Panc1 (cell line): ENCODE results near the gene ERBB3. TPM values are rescaled to one million over a fixed set of nuclear protein-coding genes. Genes with fewer than 3 reads are reported as not detected.

Experiments used
- ATAC-seq: fragments of 200-7000 bp; cut with Tn5 transposase; 2 replicates; pipeline ENCODE4 v1.9.1; 2020; ENCODE audit warnings: mild to moderate bottlenecking, moderate library complexity
- BruUV-seq: library from RNA; stranded (reverse); fragments of 400-500 nt; replicated peaks from 2 replicates; lab custom pipeline; 2021; lab: Mats Ljungman, UMichigan
- CTCF ChIA-PET: fragments of 300-600 bp; sonication (Branson Sonifier 250); formaldehyde crosslinking; loops from one replicate; lab custom pipeline; 2022; ENCODE audit warnings: antibody characterized with exemption; lab: Charles Lee
- POLR2A ChIA-PET: fragments of 300-600 bp; sonication (Branson Sonifier 250); formaldehyde crosslinking; loops from one replicate; lab custom pipeline; 2022; ENCODE audit warnings: antibody characterized with exemption; lab: Charles Lee
- DNase-seq: peaks from one replicate; pipeline ENCODE4 v3.0.0-alpha.2; 2010; ENCODE audit warnings: low read depth, low spot score
- H3K27ac ChIP-seq: 2 replicates; pipeline ENCODE4 v1.5.1; 2011; ENCODE audit warnings: mild to moderate bottlenecking, low read length, inconsistent platforms
- H3K27me3 ChIP-seq: fragments of 200-500 bp; sonication (Bioruptor generic); 2 replicates; pipeline ENCODE4 v1.6.0; 2014; ENCODE audit warnings: low read length, inconsistent platforms; ENCODE audit not compliant: control insufficient read depth, insufficient read depth
- H3K36me3 ChIP-seq: fragments of 200-500 bp; sonication (Bioruptor generic); 2 replicates; pipeline ENCODE4 v1.5.1; 2014; ENCODE audit warnings: inconsistent platforms, mild to moderate bottlenecking, low read length, moderate library complexity; ENCODE audit not compliant: control insufficient read depth, insufficient read depth
- H3K4me1 ChIP-seq: 2 replicates; pipeline ENCODE4 v1.5.1; 2011; ENCODE audit warnings: inconsistent platforms, mild to moderate bottlenecking, low read length, moderate library complexity; ENCODE audit not compliant: control insufficient read depth, insufficient read depth
- H3K4me3 ChIP-seq, 2 experiments: 2 replicates each; pipeline ENCODE4 v1.5.1; 2011 to 2012; ENCODE audit warnings: low read depth in 2 of 2, low read length in 2 of 2, mild to moderate bottlenecking in 2 of 2, inconsistent platforms in 1 of 2, moderate library complexity in 1 of 2
- H3K9me3 ChIP-seq: fragments of 200-500 bp; sonication (Bioruptor generic); 2 replicates; pipeline ENCODE4 v1.5.1; 2014; ENCODE audit warnings: low read depth, mild to moderate bottlenecking, inconsistent platforms, low read length, moderate library complexity; ENCODE audit not compliant: control insufficient read depth, insufficient read depth
- CTCF ChIP-seq: fragments of 450-650 bp; IDR thresholded peaks from 2 replicates; pipeline ENCODE4 v1.5.1; 2017; ENCODE audit warnings: mild to moderate bottlenecking
- POLR2AphosphoS5 ChIP-seq: IDR thresholded peaks from 2 replicates; pipeline ENCODE4 v1.6.1; 2012; ENCODE audit warnings: mild to moderate bottlenecking, low read depth, low read length, moderate library complexity
- REST ChIP-seq, 2 experiments: IDR thresholded peaks; 2 replicates each; pipeline ENCODE4 v1.6.1; 2011 to 2012; ENCODE audit warnings: low read depth in 2 of 2, control low read depth in 1 of 2, low read length in 1 of 2, mild to moderate bottlenecking in 1 of 2, moderate library complexity in 1 of 2; ENCODE audit not compliant: insufficient read depth in 1 of 2
- SIN3A ChIP-seq: IDR thresholded peaks from 2 replicates; pipeline ENCODE4 v1.6.1; 2012; ENCODE audit warnings: low read depth, mild to moderate bottlenecking, low read length, moderate library complexity, borderline replicate concordance; ENCODE audit not compliant: insufficient read depth
- TCF7L2 ChIP-seq: IDR thresholded peaks from 2 replicates; pipeline ENCODE4 v1.6.1; 2011; ENCODE audit warnings: mild to moderate bottlenecking, low read depth, low read length, inconsistent platforms
- in situ Hi-C: cut with HindIII; loops from 2 replicates; pipeline ENCODE4 v1.10.0; 2016; ENCODE audit warnings: low sequenced_read_pairs, low pct_unique_long_range_greater_than_20kb
- intact Hi-C: fragments of 100-400 bp; cut with micrococcal nuclease; formaldehyde crosslinking; loops from one replicate; pipeline ENCODE4 v1.10.0; 2022; ENCODE audit not compliant: unreplicated experiment
- total RNA-seq: library from RNA; stranded (reverse); gene quantifications from one replicate; pipeline ENCODE4 v1.2.1, GENCODE V29; 2021; ENCODE audit not compliant: unreplicated experiment

ERBB3 gene
- total RNA-seq, 1 experiment from 2014 or later, result 0.90 TPM

GRCh38 chr12:56078931-56079722 lies 838 bp upstream of the ERBB3 start:
- H3K36me3 ChIP-seq, result no peaks in the 10 kb centered on the region; the same call in 1 of the 2 replicates
- peak overlapping the region; percentile 82 for H3K27ac ChIP-seq
- H3K27me3 ChIP-seq, result no peaks in the 10 kb centered on the region
- DNase-seq, result peak; percentile 83
- no peaks in the 10 kb centered on the region for H3K9me3 ChIP-seq
- peaks cover 6% of the 10 kb centered on the region for H3K4me1 ChIP-seq
- no TSS peak for BruUV-seq
- intact Hi-C loops (no loop called here), in situ Hi-C loops (no loop called here)
- H3K4me3 ChIP-seq, result peak overlapping the region; percentile 58 to 84
- ChIA-PET CTCF (no interaction called here), POLR2A (interaction anchor here (0.5 to 0.6 kb wide), 2 partner anchors 29 to 100 kb away, joined by 3 to 4 read pairs; no protein-coding TSS in a partner anchor)
- TF ChIP-seq POLR2AphosphoS5 (0 out of 2 replicates have a peak, but pooled peaks have one; percentile 44), CTCF (peak; percentile 96), TCF7L2 (no peak), SIN3A (peak; percentile 37; the same call in 1 of the 2 replicates), REST (IDR thresholded peaks at IDR 0.05; ENCODE audit: insufficient read depth in 1 of 2, low read depth in 2 of 2, low read length in 1 of 2) (no peak)
- peak; percentile 95 for ATAC-seq

- Histone ChIP-seq H3K36me3 (no peaks in the 10 kb centered on the region; the same call in 1 of the 2 replicates), H3K4me3 (peak overlapping the region; percentile 58 to 84), H3K4me1 (peaks cover 6% of the 10 kb centered on the region), H3K27ac (no peak overlapping the region), H3K27me3 (no peaks in the 10 kb centered on the region), H3K9me3 (no peaks in the 10 kb centered on the region)
- intact Hi-C loops (no loop called here), in situ Hi-C loops (no loop called here)
- POLR2A ChIA-PET, result interaction anchor here (0.5 kb wide), 1 partner anchor 18 kb away, joined by 6 read pairs; no protein-coding TSS in a partner anchor
- DNase-seq (no peak), ATAC-seq (no peak)
- TF ChIP-seq POLR2AphosphoS5, result no peak
- TF ChIP-seq SIN3A, result no peak
- no peak for TF ChIP-seq CTCF
- no peak for TF ChIP-seq TCF7L2
- no peak for TF ChIP-seq REST (IDR thresholded peaks at IDR 0.05; ENCODE audit: insufficient read depth in 1 of 2, low read depth in 2 of 2, low read length in 1 of 2)
- CTCF ChIA-PET, result interaction anchor here (0.5 kb wide), 1 partner anchor 47 kb away, joined by 3 read pairs; the partner anchor contains the start of gene ESYT1
- no TSS peak for BruUV-seq
Observed at GRCh38 chr12:56080556-56081138, 682 bp downstream of the ERBB3 start.
